GM13977 (cell line): ENCODE measurements around the gene ITGA5.

ENCODE experiments used
- DNase-seq: peaks from one replicate; pipeline ENCODE4 v3.0.0; 2012; ENCODE audit warnings: low spot score
- in situ Hi-C: fragments of 300-500 bp; cut with MboI; formaldehyde crosslinking; loops from one replicate; pipeline ENCODE4 v1.12.0; 2022; ENCODE audit warnings: low sequenced_read_pairs, low pct_unique_long_range_greater_than_20kb, mixed read lengths, inconsistent platforms; ENCODE audit not compliant: unreplicated experiment
- TF ChIP-seq, protein P1 (sequence below): IDR thresholded peaks from 2 replicates; pipeline ENCODE4 v1.5.1; 2012; ENCODE audit warnings: mild to moderate bottlenecking, control low read depth; ENCODE audit not compliant: insufficient read depth; ENCODE audit errors: extremely low read depth, missing control alignments

ITGA5 gene

GRCh38 chr12:54392485-54393206, 26.4 kb downstream of the ITGA5 start:
- TF ChIP-seq, protein P1, sequence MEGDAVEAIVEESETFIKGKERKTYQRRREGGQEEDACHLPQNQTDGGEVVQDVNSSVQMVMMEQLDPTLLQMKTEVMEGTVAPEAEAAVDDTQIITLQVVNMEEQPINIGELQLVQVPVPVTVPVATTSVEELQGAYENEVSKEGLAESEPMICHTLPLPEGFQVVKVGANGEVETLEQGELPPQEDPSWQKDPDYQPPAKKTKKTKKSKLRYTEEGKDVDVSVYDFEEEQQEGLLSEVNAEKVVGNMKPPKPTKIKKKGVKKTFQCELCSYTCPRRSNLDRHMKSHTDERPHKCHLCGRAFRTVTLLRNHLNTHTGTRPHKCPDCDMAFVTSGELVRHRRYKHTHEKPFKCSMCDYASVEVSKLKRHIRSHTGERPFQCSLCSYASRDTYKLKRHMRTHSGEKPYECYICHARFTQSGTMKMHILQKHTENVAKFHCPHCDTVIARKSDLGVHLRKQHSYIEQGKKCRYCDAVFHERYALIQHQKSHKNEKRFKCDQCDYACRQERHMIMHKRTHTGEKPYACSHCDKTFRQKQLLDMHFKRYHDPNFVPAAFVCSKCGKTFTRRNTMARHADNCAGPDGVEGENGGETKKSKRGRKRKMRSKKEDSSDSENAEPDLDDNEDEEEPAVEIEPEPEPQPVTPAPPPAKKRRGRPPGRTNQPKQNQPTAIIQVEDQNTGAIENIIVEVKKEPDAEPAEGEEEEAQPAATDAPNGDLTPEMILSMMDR, result no peak
- no peak for DNase-seq
- in situ Hi-C loops, result no loop called here

DNA sequence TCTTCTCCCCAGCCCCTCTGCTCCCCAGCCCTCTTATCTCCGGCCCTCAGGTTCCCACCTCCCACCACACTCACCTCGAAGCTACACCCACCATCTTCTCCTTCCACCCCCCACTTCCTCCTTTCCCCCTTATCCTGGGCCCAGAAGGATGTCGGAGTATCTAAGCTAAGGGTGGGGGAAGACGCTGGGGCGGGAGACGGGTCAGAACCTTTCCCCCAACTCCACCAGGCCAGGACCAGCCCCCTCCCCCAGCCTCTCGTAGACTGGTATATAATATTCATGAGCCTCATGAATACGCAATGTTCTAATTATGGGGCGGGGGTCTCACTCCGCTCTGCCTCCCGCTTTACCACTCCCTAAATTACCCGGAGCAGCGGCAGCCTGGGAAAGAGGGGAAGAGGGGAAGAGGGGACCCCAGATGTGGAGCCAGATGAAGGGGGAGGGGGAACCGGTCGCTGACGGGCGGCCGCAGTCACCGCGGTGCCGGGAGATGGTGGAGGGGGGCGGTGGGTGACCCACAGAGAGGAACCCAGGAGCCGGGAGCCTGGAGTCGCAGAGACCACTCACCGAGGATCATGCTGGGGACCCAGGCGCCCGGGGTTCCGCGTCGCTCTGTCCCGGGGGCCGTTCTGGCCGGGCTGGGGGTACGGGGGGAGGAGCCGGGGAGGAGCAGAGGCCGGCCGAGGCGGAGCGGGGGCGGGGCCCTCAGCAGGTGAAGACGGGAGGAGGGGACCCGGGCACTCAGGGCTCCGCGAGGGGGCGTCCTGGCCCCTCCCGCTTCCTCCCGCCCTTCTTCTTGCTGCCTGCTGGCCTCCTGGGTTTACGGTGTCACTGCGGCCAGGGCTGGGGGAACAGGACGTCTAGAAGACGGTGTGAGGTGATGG, 28.2 kb downstream of the ITGA5 start:
- in situ Hi-C loops, result no loop called here
- DNase-seq, result peak; percentile 87
- TF ChIP-seq, protein P1, result peak; percentile 42

DNA sequence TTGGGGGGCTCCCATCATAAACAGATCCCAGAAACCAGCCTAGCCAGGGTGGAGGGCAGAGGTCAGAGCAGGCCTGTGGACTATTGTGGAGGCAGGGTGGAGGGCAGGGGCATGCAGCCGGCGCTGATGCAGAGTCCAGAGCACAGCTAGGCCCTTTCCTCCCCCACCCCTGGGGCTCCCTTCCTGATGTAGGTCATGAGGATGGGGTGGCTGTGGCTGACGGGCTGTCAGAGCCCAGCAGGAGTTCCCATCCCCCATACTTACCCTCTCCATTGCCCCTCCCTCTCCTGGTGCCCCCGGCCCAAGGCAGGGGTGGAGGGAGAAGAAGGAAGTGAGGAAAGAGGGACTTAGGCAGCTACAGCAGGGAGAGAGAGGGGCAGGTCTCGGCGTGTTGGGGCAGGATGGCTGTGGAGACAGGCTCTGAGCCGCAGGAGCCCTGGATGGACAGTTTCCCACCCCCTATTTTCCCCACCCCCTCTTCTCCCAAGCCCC, 28.8 kb downstream of the ITGA5 start:
- DNase-seq, result no peak
- in situ Hi-C loops, result no loop called here
- TF ChIP-seq, protein P1, result no peak

- in situ Hi-C loops, result no loop called here
- TF ChIP-seq, protein P1, result no peak
- DNase-seq, result no peak
Observed at GRCh38 chr12:54389607-54390175, 29.4 kb downstream of the ITGA5 start.

GRCh38 chr12:54389134-54389508, 29.9 kb downstream of the ITGA5 start:
- in situ Hi-C loops, result no loop called here
- TF ChIP-seq, protein P1, result no peak
- DNase-seq, result no peak
